Measurements from ENCODE around the gene MORF4L1. TPM values are rescaled to one million over a fixed set of nuclear protein-coding genes. Genes with fewer than 3 reads are reported as not detected.
"Not testable (repeated sequence)": the region's sequence is repeated elsewhere in the genome, so short reads cannot be mapped to it uniquely, and the experiment has no call there.

Gene MORF4L1
- total and polyA plus RNA-seq, 5 donors = 296 to 402 (median 364) TPM

DNA sequence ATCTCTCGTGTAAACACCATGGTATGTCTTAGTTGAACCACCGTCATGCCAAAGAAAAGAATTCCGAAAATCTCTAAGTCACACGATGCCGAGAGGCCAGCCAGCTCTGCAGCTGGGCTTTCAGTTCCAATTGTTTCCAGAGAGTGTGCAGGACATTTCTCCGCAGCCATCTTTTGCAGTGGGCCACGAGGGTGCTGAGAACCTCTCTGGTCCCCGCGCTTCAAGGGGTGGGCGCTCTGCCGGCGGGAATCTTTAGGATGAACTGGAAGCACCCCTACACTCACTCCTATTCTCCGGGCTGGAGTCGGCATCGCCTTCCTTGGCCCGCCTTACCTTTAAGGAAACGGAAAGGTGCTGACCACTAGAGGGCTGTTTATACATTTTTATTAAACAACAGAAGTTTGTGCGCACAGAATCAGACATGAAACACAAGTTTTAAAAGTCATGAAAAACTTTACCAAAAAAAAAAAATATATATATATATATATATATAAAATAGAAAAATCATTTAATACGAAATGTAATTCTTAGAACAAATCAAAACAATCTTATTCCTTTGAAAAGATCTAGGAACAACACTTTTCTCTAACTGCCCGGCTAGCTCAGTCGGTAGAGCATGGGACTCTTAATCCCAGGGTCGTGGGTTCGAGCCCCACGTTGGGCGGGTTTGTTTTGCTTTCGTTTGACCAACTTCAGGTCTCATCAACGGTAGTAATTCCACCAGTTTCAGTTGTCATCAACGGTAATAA, 12.5 kb upstream of the MORF4L1 start:
- 1% methylated on average over 28 of the region's 28 CpGs for WGBS
- peak; percentile 73 to 86 (median 86) for DNase-seq
- intact Hi-C loops (cut with DNase I) = no loop called here
- H3K4me3 ChIP-seq (ENCODE audit: low read length) = peak overlapping the region; percentile 74
- peaks cover 2% of the 10 kb centered on the region for H3K4me1 ChIP-seq (ENCODE audit: control insufficient read depth, insufficient read depth, low read length)
- H3K27me3 ChIP-seq (ENCODE audit: control insufficient read depth, insufficient read depth) = no peaks in the 10 kb centered on the region
- no peaks in the 10 kb centered on the region for H3K9me3 ChIP-seq (ENCODE audit: control insufficient read depth, low read length)
- H3K27ac ChIP-seq (ENCODE audit: low read length) = peak overlapping the region; percentile 72
- peak; percentile 92 to 96 for ATAC-seq

DNA sequence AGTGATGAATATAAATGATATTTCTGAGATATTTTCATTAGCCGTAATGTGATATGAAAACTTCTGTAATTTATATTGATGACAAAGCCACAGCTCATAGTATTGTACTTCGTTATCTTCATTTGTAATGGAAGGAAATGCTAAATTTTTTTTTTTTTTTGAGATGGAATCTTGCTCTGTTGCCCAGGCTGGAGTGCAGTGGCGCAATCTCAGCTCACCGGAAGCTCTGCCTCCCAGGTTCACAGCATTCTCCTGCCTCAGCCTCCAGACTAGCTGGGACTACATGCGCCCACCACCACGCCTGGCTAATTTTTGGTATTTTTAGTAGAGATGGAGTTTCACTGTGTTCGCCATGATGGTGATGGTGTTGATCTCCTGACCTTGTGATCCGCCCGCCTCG, 7.1 kb upstream of the MORF4L1 start:
- intact Hi-C loops (cut with DNase I) = not testable (repeated sequence)

DNA sequence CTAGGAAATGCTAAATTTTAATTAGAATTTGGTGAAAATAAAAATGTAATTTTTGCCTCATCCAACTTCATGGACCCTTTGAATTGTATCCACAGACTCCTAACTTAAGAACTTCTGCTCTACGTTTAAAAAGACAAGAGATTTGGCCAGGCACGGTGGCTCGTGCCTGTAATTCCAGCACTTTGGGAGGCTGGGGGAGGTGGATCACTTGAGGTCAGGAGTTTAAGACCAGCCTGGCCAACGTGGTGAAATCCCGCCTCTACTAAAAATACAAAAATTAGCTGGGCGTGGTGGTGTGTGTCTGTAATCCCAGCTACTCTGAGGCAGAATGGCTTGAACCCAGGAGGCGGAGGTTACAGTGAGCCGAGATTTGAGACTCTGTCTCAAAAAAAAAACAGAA, 6.7 kb upstream of the MORF4L1 start:
- 84% methylated on average over 8 of the region's 8 CpGs for WGBS
- intact Hi-C loops (cut with DNase I); H3K9me3 ChIP-seq (ENCODE audit: control insufficient read depth, low read length); ATAC-seq; DNase-seq; H3K4me1 ChIP-seq (ENCODE audit: control insufficient read depth, insufficient read depth, low read length); H3K27ac ChIP-seq (ENCODE audit: low read length); H3K4me3 ChIP-seq (ENCODE audit: low read length); H3K27me3 ChIP-seq (ENCODE audit: control insufficient read depth, insufficient read depth): not testable (repeated sequence)

More for the DNA sequence above, 7.1 kb upstream of the MORF4L1 start:
- H3K27me3 ChIP-seq (ENCODE audit: control insufficient read depth, insufficient read depth); H3K4me3 ChIP-seq (ENCODE audit: low read length); H3K9me3 ChIP-seq (ENCODE audit: control insufficient read depth, low read length); ATAC-seq; H3K27ac ChIP-seq (ENCODE audit: low read length); DNase-seq; H3K4me1 ChIP-seq (ENCODE audit: control insufficient read depth, insufficient read depth, low read length): not testable (repeated sequence)
- 96% methylated on average over 10 of the region's 10 CpGs for WGBS

DNA sequence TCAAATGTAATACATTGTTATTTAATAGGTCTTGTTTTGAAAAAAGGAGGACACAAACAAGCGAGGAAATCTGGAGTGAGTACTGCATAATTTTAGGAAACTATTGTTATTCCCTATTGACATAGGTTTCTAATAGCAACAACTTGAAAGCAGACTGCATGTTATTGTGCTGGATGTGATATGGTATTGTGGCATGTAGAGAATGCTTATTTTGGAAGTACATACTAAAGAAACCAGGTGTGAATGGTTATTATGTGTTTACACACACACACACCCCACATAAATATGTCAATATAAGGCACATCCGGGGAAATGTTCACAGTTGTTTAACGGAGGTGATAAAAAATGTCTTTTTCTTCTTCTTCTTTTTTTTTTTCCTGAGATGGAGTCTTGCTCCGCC, 5.9 kb upstream of the MORF4L1 start:
- Histone ChIP-seq H3K9me3 (ENCODE audit: control insufficient read depth, low read length) (no peaks in the 10 kb centered on the region), H3K4me1 (ENCODE audit: control insufficient read depth, insufficient read depth, low read length) (no peaks in the 10 kb centered on the region), H3K27ac (ENCODE audit: low read length) (no peak overlapping the region), H3K27me3 (ENCODE audit: control insufficient read depth, insufficient read depth) (no peaks in the 10 kb centered on the region), H3K4me3 (ENCODE audit: low read length) (no peak overlapping the region)
- intact Hi-C loops (cut with DNase I) = no loop called here
- 77% methylated on average over 4 of the region's 4 CpGs for WGBS
- no peak for ATAC-seq
- no peak for DNase-seq

DNA sequence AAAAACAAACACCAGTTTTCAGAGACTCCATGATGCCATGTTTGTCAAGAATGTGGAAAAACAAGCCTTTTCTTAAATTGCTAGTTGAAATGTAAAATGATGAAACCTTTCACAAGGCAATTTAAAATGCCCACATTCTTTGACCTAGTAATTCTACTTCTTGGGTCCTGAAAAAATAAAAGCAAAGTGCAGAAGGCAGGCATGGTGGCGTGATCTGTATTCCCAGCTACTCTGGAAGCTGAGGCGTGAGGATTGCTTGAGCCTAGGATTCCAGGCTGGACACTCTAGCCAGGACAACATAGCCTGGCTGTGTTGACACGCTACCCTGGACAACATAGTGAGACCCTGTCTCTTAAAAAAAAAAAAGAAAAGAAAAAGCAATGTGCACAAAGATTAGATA, 4.3 kb upstream of the MORF4L1 start:
- intact Hi-C loops (cut with DNase I) = no loop called here
- Histone ChIP-seq H3K9me3 (ENCODE audit: control insufficient read depth, low read length) (no peaks in the 10 kb centered on the region), H3K4me1 (ENCODE audit: control insufficient read depth, insufficient read depth, low read length) (peaks cover 4% of the 10 kb centered on the region), H3K27me3 (ENCODE audit: control insufficient read depth, insufficient read depth) (no peaks in the 10 kb centered on the region), H3K27ac (ENCODE audit: low read length) (no peak overlapping the region), H3K4me3 (ENCODE audit: low read length) (no peak overlapping the region)
- DNase-seq (no peak), ATAC-seq (no peak)
- 89% methylated on average over 3 of the region's 3 CpGs for WGBS

DNA sequence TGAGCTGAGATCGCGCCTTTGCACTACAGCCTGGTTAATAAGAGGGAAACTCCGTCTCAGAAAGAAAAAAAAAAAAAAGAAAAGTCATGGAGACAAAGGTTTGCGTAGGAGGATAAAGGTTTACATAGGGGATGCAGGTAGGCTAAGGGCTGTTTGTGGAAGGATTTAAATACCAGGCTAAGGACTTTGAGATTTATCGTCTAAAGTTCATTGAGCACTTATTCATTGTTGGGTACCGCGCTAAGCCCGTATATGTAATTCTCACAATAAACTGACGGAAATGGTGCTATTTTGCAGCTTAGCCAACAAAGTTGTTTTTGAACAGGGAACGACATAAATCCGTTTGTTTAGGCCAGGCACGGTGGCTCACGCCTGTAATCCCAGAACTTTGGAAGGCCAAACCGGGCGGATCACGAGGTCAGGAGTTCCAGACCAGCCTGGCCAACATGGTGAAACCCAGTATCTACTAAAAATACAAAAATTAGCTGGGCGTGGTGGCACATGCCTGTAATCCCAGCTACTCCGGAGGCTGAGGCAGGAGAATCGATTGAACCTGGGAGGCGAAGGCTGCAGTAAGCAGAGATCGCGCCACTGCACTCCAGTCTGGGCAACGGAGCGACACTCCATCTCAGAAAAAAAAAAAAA, 1.1 kb upstream of the MORF4L1 start:
- not testable (repeated sequence) for ATAC-seq; H3K27me3 ChIP-seq (ENCODE audit: control insufficient read depth, insufficient read depth); H3K4me3 ChIP-seq (ENCODE audit: low read length); H3K27ac ChIP-seq (ENCODE audit: low read length); H3K9me3 ChIP-seq (ENCODE audit: control insufficient read depth, low read length); H3K4me1 ChIP-seq (ENCODE audit: control insufficient read depth, insufficient read depth, low read length)
- intact Hi-C loops (cut with DNase I) = loop anchor here in 2 of 4 donors (10.0 kb wide), 1 partner anchor 57 kb away; the partner anchor contains the start of gene ADAMTS7 (in 2 of the 2)
- DNase-seq = peak in 1 of 3 donors; percentile 42
- WGBS = 84% methylated on average over 24 of the region's 24 CpGs

DNA sequence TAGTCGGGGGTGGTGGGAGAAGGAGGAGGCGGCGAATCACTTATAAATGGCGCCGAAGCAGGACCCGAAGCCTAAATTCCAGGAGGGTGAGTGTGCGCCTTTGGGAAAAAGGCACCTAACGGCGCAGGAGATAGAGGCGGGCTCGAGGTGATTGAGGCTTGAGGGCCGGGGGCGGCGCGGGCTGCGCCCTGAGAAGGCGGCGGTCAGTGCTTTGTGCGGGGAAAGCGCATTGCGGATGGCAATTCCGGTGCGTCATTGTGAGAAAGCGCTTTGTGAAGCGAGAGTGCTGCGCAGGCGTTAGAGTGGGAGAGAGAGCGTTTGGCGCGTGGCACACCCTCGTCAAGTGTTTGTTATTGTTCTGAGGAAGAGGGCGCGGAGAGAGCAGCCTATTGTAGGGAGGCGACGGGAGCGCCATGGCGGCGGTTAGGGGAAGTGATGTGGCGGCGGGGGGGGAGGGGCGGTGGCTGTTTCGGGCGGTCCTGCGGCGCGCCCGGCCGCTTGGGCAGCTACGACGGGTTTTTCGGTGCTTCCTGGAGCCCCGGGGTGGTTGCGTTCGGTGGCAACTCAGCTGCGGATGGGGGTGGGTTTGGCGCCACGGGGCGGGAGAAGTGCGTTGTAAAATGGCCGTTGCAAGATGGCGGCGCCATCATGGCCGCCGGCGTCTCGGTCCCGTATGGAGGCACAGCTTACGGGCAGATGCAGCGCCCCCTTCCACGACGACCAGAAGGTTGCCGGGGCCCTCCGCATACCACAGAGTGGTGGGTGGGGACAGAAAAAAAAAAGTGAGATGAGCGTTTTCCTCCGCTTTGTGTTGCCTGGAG, 492 bp downstream of the MORF4L1 start:
- under 1% methylated on average over 74 of the region's 75 CpGs for WGBS
- Histone ChIP-seq H3K4me3 (ENCODE audit: low read length) (peak overlapping the region; percentile 91), H3K9me3 (ENCODE audit: control insufficient read depth, low read length) (no peaks in the 10 kb centered on the region), H3K27me3 (ENCODE audit: control insufficient read depth, insufficient read depth) (no peaks in the 10 kb centered on the region), H3K27ac (ENCODE audit: low read length) (peak overlapping the region; percentile 100), H3K4me1 (ENCODE audit: control insufficient read depth, insufficient read depth, low read length) (peaks cover 10% of the 10 kb centered on the region)
- peak; percentile 84 to 87 for ATAC-seq
- intact Hi-C loops (cut with DNase I) = loop anchor here in 2 of 4 donors (10.0 kb wide), 1 partner anchor 58 kb away; the partner anchor contains the start of gene ADAMTS7 (in 2 of the 2)
- peak; percentile 87 to 95 (median 93) for DNase-seq

DNA sequence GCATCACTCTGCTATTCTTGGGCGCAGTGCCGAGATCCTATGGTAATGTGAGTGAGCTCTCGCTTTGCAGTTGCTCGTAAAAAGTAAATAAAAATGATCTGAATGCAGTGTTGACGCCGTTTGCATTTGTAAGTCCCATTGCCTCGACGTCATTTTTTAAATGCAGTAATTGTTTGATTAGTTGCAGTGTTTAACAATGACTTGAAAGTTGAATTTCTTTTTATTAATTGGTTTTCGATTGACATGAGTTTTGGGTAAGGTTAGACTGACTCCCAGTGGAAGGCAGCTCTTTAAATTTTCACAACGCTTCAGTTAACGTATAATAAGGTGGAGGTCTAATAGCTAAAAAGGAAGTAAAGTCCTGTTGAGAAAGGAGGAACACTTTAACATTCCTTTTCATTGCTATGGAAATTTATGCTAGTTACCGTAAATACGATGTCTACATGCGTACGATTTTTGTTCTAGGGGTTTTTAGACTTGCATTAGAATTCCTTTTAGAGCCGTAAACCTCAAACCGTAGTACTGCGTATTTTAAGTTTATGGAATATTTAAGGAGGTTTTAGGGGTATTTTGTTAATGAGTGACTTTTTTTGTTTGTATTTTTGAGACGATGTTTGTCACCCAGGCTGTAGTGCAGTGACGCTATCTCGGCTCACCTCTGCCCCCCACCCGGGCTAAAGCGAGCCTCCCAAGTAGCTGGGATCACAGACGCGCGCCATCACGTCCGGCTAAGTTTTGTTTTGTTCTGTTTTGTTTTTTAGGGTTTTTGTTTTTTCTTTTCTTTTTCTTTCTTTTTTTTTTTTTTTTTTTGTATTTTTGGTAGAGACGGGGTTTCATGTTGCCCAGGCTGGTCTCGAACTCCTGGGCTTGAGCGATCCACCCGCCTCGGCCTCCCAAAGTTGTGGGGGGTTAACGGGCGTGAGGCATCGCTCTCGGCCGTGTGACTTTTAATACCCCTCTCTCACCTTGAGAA, 1.4 kb downstream of the MORF4L1 start:
- under 1% methylated on average over 38 of the region's 38 CpGs for WGBS
- intact Hi-C loops (cut with DNase I) = loop anchor here in 2 of 4 donors (10.0 kb wide), 1 partner anchor 59 kb away; the partner anchor contains the start of gene ADAMTS7 (in 2 of the 2)
- no peak for ATAC-seq
- H3K9me3 ChIP-seq (ENCODE audit: control insufficient read depth, low read length) = no peaks in the 10 kb centered on the region
- H3K4me1 ChIP-seq (ENCODE audit: control insufficient read depth, insufficient read depth, low read length) = peaks cover 11% of the 10 kb centered on the region
- H3K27me3 ChIP-seq (ENCODE audit: control insufficient read depth, insufficient read depth) = no peaks in the 10 kb centered on the region
- peak overlapping the region; percentile 100 for H3K27ac ChIP-seq (ENCODE audit: low read length)
- peak overlapping the region; percentile 91 for H3K4me3 ChIP-seq (ENCODE audit: low read length)
- DNase-seq = peak in 1 of 3 donors; percentile 66

DNA sequence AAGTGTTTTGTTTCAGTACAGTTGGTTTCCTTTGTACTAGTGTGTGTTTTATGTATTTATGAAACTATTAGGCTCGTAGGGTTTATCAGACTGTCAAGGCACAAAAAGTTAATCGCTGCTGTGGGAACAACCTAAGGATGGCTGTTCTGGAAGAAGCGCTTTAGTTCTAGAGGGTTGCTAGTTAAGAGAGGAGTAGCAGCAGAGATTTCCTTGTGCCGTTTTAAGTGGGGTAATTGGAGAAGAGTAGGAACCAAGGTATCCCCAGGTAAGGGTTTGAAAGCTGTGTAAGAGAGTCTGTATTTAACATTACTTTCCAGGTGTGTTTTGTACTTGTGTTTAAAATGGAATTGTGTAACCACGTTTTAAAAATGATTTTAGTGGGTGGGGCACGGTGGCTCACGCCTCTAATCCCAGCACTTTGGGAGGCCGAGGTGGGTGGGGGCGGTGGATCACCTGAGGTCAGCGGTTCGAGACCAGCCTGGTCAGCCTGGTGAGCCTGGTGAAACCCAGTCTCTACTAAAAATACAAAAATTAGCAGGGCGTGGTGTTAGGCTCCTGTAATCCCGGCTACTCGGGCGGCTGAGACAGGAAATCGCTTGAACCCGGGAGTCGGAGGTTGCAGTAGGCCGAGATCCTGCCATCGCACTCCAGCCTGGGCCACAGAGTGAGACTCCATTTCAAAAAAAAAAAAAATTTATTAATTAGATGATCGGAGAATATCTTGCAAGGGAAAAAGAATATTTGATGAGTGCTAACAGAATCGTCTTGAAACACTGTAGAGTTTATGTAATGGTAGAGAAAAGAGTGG, 2.6 kb downstream of the MORF4L1 start:
- ATAC-seq = no peak
- intact Hi-C loops (cut with DNase I) = loop anchor here in 2 of 4 donors (10.0 kb wide), 1 partner anchor 61 kb away; the partner anchor contains the start of gene ADAMTS7 (in 2 of the 2)

More for the DNA sequence above, 2.6 kb downstream of the MORF4L1 start:
- peaks cover 13% of the 10 kb centered on the region for H3K4me1 ChIP-seq (ENCODE audit: control insufficient read depth, insufficient read depth, low read length)
- 41% methylated on average over 22 of the region's 22 CpGs for WGBS
- H3K4me3 ChIP-seq (ENCODE audit: low read length) = peak overlapping the region; percentile 91
- peak in 1 of 3 donors; percentile 25 for DNase-seq
- H3K9me3 ChIP-seq (ENCODE audit: control insufficient read depth, low read length) = no peaks in the 10 kb centered on the region
- H3K27me3 ChIP-seq (ENCODE audit: control insufficient read depth, insufficient read depth) = no peaks in the 10 kb centered on the region
- H3K27ac ChIP-seq (ENCODE audit: low read length) = no peak overlapping the region

Measured in right cardiac atrium (tissue), 5 donors.